Caco-2 (cell line): ENCODE data around the gene KRT16. TPM values are rescaled to one million over a fixed set of nuclear protein-coding genes. Genes with fewer than 3 reads are reported as not detected.
A peak's percentile ranks its signal among the peaks of the same experiment; 100 is the strongest.

ENCODE experiments used
- BruUV-seq: library from RNA; stranded (reverse); fragments of 400-500 nt; replicated peaks from 2 replicates; lab custom pipeline; 2021; lab: Mats Ljungman, UMichigan
- CTCF ChIA-PET: fragments of 300-600 bp; sonication (Branson Sonifier 250); formaldehyde crosslinking; loops from one replicate; lab custom pipeline; 2022; ENCODE audit warnings: antibody characterized with exemption; lab: Charles Lee
- POLR2A ChIA-PET: fragments of 300-600 bp; sonication (Branson Sonifier 250); formaldehyde crosslinking; loops from one replicate; lab custom pipeline; 2022; ENCODE audit warnings: antibody characterized with exemption; lab: Charles Lee
- DNase-seq, 2 experiments: peaks; one replicate each; pipeline versions ENCODE4 v3.0.0 to v3.0.0-alpha.2; 2020 to 2022
- H3K27me3 ChIP-seq: replicated peaks from 2 replicates; pipeline ENCODE4 v1.6.0; 2011; ENCODE audit warnings: low read length; ENCODE audit not compliant: control insufficient read depth, insufficient read depth
- H3K36me3 ChIP-seq: 2 replicates; pipeline ENCODE4 v1.5.1; 2011; ENCODE audit warnings: low read length; ENCODE audit not compliant: control insufficient read depth, insufficient read depth
- H3K4me1 ChIP-seq: fragments of 250-450 bp; sonication (Bioruptor Pico); 2 replicates; pipeline ENCODE4 v1.5.1; 2020; ENCODE audit warnings: mild to moderate bottlenecking
- H3K4me3 ChIP-seq: 2 replicates; pipeline ENCODE4 v1.5.1; 2011; ENCODE audit warnings: low read depth, mild to moderate bottlenecking, control low read depth, low read length
- H3K9me3 ChIP-seq: fragments of 250-450 bp; sonication (Bioruptor Pico); 2 replicates; pipeline ENCODE4 v1.5.1; 2020; ENCODE audit warnings: mild to moderate bottlenecking, moderate library complexity
- H3K27ac Mint-ChIP-seq: one replicate; pipeline ENCODE4 v1.8.0; 2022; ENCODE audit warnings: mixed read lengths; ENCODE audit not compliant: unreplicated experiment
- H3K27me3 Mint-ChIP-seq: one replicate; pipeline ENCODE4 v1.8.0; 2022; ENCODE audit warnings: mixed read lengths; ENCODE audit not compliant: insufficient read depth, unreplicated experiment
- H3K36me3 Mint-ChIP-seq: one replicate; pipeline ENCODE4 v1.8.0; 2022; ENCODE audit warnings: mild to moderate bottlenecking, mixed read lengths; ENCODE audit not compliant: insufficient read depth, unreplicated experiment
- H3K4me1 Mint-ChIP-seq: one replicate; pipeline ENCODE4 v1.8.0; 2022; ENCODE audit warnings: low read depth, mixed read lengths; ENCODE audit not compliant: unreplicated experiment
- H3K4me3 Mint-ChIP-seq: one replicate; pipeline ENCODE4 v1.8.0; 2022; ENCODE audit warnings: mild to moderate bottlenecking, moderate library complexity, mixed read lengths; ENCODE audit not compliant: unreplicated experiment
- H3K9me3 Mint-ChIP-seq: one replicate; pipeline ENCODE4 v1.8.0; 2022; ENCODE audit warnings: mixed read lengths; ENCODE audit not compliant: unreplicated experiment
- CTCF ChIP-seq, 2 experiments: fragments of 200-600 bp in 1 of 2; IDR thresholded peaks; 1 replicate in 1 of 2; 2 replicates in 1 of 2; pipeline versions ENCODE4 v1.5.1 to v1.8.0; 2011 to 2022; ENCODE audit warnings: antibody characterized with exemption in 1 of 2, control low read depth in 1 of 2, inconsistent platforms in 1 of 2, low read depth in 1 of 2, low read length in 1 of 2, mild to moderate bottlenecking in 1 of 2, moderate library complexity in 1 of 2; ENCODE audit not compliant: insufficient read depth in 1 of 2, severe bottlenecking in 1 of 2, unreplicated experiment in 1 of 2
- intact Hi-C: fragments of 100-400 bp; cut with micrococcal nuclease; formaldehyde crosslinking; loops from one replicate; pipeline ENCODE4 v1.10.0; 2022; ENCODE audit not compliant: unreplicated experiment
- total RNA-seq: library from RNA; stranded (reverse); gene quantifications from 2 replicates; pipeline ENCODE4 v1.2.3, GENCODE V29; 2022

KRT16 gene
- total RNA-seq, 1 experiment from 2014 or later, result not detected

GRCh38 chr17:41619036-41619926, 6.7 kb upstream of the KRT16 start:
- Histone ChIP-seq H3K4me1 (no peaks in the 10 kb centered on the region), H3K9me3 (no peaks in the 10 kb centered on the region), H3K36me3 (no peaks in the 10 kb centered on the region), H3K4me3 (no peak overlapping the region), H3K27me3 (no peaks in the 10 kb centered on the region)
- BruUV-seq, result no TSS peak
- ChIA-PET CTCF (interaction anchor here (1.0 kb wide), 1 partner anchor 9 kb away, joined by 3 read pairs; no protein-coding TSS in a partner anchor), POLR2A (no interaction called here)
- Mint-ChIP-seq H3K27ac (no peak overlapping the region), H3K27me3 (no peaks in the 10 kb centered on the region), H3K36me3 (no peaks in the 10 kb centered on the region), H3K4me3 (no peak overlapping the region), H3K9me3 (no peaks in the 10 kb centered on the region), H3K4me1 (peaks cover 8% of the 10 kb centered on the region)
- intact Hi-C loops, result no loop called here
- TF ChIP-seq CTCF (IDR thresholded peaks at IDR 0.05; ENCODE audit: insufficient read depth in 1 of 2, low read depth in 1 of 2, low read length in 1 of 2, severe bottlenecking in 1 of 2, unreplicated experiment in 1 of 2), result no peak
- DNase-seq, result peak in 1 of 2 experiments; percentile 28

GRCh38 chr17:41618341-41619035, 5.9 kb upstream of the KRT16 start:
- Mint-ChIP-seq H3K27me3 (no peaks in the 10 kb centered on the region), H3K36me3 (no peaks in the 10 kb centered on the region), H3K4me3 (no peak overlapping the region), H3K4me1 (peaks cover 8% of the 10 kb centered on the region), H3K9me3 (no peaks in the 10 kb centered on the region), H3K27ac (no peak overlapping the region)
- no peaks in the 10 kb centered on the region for H3K27me3 ChIP-seq
- CTCF ChIA-PET, result interaction anchor here (1.0 kb wide), 1 partner anchor 9 kb away, joined by 3 read pairs; no protein-coding TSS in a partner anchor
- H3K4me1 ChIP-seq, result no peaks in the 10 kb centered on the region
- POLR2A ChIA-PET, result no interaction called here
- DNase-seq, result no peak
- no peaks in the 10 kb centered on the region for H3K9me3 ChIP-seq
- TF ChIP-seq CTCF (IDR thresholded peaks at IDR 0.05; ENCODE audit: insufficient read depth in 1 of 2, low read depth in 1 of 2, low read length in 1 of 2, severe bottlenecking in 1 of 2, unreplicated experiment in 1 of 2), result no peak
- H3K4me3 ChIP-seq, result no peak overlapping the region
- no TSS peak for BruUV-seq
- H3K36me3 ChIP-seq, result no peaks in the 10 kb centered on the region
- intact Hi-C loops, result no loop called here

- CTCF ChIA-PET, result no interaction called here
Observed at GRCh38 chr17:41617698-41618097, 5.1 kb upstream of the KRT16 start.

More at GRCh38 chr17:41617698-41618097, 5.1 kb upstream of the KRT16 start:
- H3K9me3 Mint-ChIP-seq, result no peaks in the 10 kb centered on the region
- H3K4me3 Mint-ChIP-seq, result no peak overlapping the region
- H3K36me3 Mint-ChIP-seq, result no peaks in the 10 kb centered on the region
- POLR2A ChIA-PET, result no interaction called here
- no peaks in the 10 kb centered on the region for H3K27me3 Mint-ChIP-seq
- no peaks in the 10 kb centered on the region for H3K36me3 ChIP-seq
- TF ChIP-seq CTCF (IDR thresholded peaks at IDR 0.05; ENCODE audit: insufficient read depth in 1 of 2, low read depth in 1 of 2, low read length in 1 of 2, severe bottlenecking in 1 of 2, unreplicated experiment in 1 of 2), result no peak
- BruUV-seq, result no TSS peak
- H3K4me1 Mint-ChIP-seq, result peaks cover 8% of the 10 kb centered on the region
- H3K27ac Mint-ChIP-seq, result no peak overlapping the region
- H3K9me3 ChIP-seq, result no peaks in the 10 kb centered on the region
- H3K27me3 ChIP-seq, result no peaks in the 10 kb centered on the region
- no peak for DNase-seq
- H3K4me3 ChIP-seq, result no peak overlapping the region
- no peaks in the 10 kb centered on the region for H3K4me1 ChIP-seq
- intact Hi-C loops, result no loop called here
